Activated CD8-positive, alpha-beta T cell treated with anti-CD3 and anti-CD28 coated beads for 36 hours (primary cell): ENCODE data around the gene RUNX1. TPM values are rescaled to one million over a fixed set of nuclear protein-coding genes. Genes with fewer than 3 reads are reported as not detected.
"Not testable (repeated sequence)": the region's sequence is repeated elsewhere in the genome, so short reads cannot be mapped to it uniquely, and the experiment has no call there.

Source experiments
- ATAC-seq: fragments of 200-7000 bp; cut with Tn5 transposase; one replicate; pipeline ENCODE4 v1.10.0; 2021; ENCODE audit warnings: mild to moderate bottlenecking, moderate library complexity
- CTCF ChIA-PET: fragments of 350-600 bp; sonication (Branson Sonifier 250); formaldehyde crosslinking; loops from one replicate; lab custom pipeline; 2021; ENCODE audit warnings: antibody characterized with exemption; lab: Charles Lee
- POLR2A ChIA-PET: fragments of 350-600 bp; sonication (Branson Sonifier 250); formaldehyde crosslinking; loops from one replicate; lab custom pipeline; 2021; ENCODE audit warnings: antibody characterized with exemption; lab: Charles Lee
- DNase-seq: peaks from one replicate; pipeline ENCODE4 v3.0.0-alpha.2; 2020
- H3K27ac Mint-ChIP-seq: one replicate; pipeline ENCODE4 v1.8.0; 2021; ENCODE audit warnings: mild to moderate bottlenecking, mixed read lengths
- H3K27me3 Mint-ChIP-seq: one replicate; pipeline ENCODE4 v1.8.0; 2021; ENCODE audit warnings: mixed read lengths
- H3K36me3 Mint-ChIP-seq: one replicate; pipeline ENCODE4 v1.8.0; 2021; ENCODE audit warnings: low read depth, mixed read lengths
- H3K4me1 Mint-ChIP-seq: one replicate; pipeline ENCODE4 v1.8.0; 2021; ENCODE audit warnings: low read depth, mixed read lengths
- H3K4me3 Mint-ChIP-seq: one replicate; pipeline ENCODE4 v1.8.0; 2021; ENCODE audit warnings: mild to moderate bottlenecking, moderate library complexity, mixed read lengths
- H3K9me3 Mint-ChIP-seq: one replicate; pipeline ENCODE4 v1.8.0; 2021; ENCODE audit warnings: mixed read lengths
- intact Hi-C: fragments of 100-400 bp; cut with micrococcal nuclease; formaldehyde crosslinking; loops from one replicate; pipeline ENCODE4 v1.10.0; 2022
- total RNA-seq, 2 experiments: library from RNA; stranded (reverse); gene quantifications; one replicate each; pipeline ENCODE4 v1.2.3, GENCODE V29; 2021
- TF ChIP-seq, protein P1 (sequence below): fragments of 200-600 bp; IDR thresholded peaks from one replicate; pipeline ENCODE4 v1.8.0; 2022; ENCODE audit warnings: antibody characterized with exemption, mild to moderate bottlenecking

Gene RUNX1
- total RNA-seq, 2 experiments from 2014 or later: 18.7 to 19.0 TPM

DNA sequence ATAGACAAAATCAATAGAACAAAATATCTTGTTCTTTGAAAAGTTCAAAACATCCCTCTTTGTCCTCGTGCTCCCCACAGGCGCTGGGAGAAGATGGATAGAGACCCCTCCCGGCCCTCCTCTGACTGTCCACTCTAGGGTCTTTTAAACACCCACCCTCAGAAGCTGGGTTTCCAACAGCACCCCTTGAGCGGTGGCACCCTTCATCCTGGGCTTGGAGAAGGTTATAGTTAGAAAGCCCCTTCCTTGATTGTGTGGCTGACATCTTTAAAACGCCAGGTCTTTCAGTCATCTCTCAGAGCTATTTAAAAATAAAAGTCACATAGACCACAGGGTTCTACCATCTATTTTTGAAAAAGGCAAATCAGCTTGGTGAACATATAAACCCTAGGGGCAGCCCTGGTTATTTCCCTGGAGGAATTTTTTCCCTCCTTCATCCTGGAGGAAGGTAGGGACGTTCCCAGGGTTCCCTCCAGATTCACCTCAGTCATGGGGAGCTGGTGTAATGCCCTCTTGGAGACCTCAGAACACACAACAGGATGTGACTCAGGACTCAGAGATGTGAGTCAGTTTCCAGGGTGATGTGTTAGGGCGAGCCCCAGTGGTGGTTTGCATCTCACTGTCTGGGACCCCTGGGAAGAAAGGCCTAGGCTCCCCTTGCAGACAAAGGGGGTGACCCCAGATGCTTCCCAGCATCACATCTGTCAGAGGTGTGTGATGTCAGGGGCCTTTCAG is 241.8 kb downstream of the RUNX1 start:
- Mint-ChIP-seq H3K9me3 (no peaks in the 10 kb centered on the region), H3K27me3 (no peaks in the 10 kb centered on the region), H3K36me3 (peaks cover 36% of the 10 kb centered on the region), H3K27ac (peak overlapping the region; percentile 88), H3K4me3 (peak overlapping the region; percentile 36), H3K4me1 (peaks cover 81% of the 10 kb centered on the region)
- POLR2A ChIA-PET: interaction anchor here (0.6 to 2.0 kb wide), 5 partner anchors 43 to 669 kb away, joined by 3 to 9 read pairs (median 3); no protein-coding TSS in a partner anchor
- ATAC-seq (peak; percentile 91), DNase-seq (peak; percentile 87)
- TF ChIP-seq, protein P1, sequence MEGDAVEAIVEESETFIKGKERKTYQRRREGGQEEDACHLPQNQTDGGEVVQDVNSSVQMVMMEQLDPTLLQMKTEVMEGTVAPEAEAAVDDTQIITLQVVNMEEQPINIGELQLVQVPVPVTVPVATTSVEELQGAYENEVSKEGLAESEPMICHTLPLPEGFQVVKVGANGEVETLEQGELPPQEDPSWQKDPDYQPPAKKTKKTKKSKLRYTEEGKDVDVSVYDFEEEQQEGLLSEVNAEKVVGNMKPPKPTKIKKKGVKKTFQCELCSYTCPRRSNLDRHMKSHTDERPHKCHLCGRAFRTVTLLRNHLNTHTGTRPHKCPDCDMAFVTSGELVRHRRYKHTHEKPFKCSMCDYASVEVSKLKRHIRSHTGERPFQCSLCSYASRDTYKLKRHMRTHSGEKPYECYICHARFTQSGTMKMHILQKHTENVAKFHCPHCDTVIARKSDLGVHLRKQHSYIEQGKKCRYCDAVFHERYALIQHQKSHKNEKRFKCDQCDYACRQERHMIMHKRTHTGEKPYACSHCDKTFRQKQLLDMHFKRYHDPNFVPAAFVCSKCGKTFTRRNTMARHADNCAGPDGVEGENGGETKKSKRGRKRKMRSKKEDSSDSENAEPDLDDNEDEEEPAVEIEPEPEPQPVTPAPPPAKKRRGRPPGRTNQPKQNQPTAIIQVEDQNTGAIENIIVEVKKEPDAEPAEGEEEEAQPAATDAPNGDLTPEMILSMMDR: no peak
- CTCF ChIA-PET: interaction anchor here (1.2 to 1.9 kb wide), 4 partner anchors 12 to 114 kb away, joined by 4 to 6 read pairs (median 5); no protein-coding TSS in a partner anchor
- intact Hi-C loops: loop anchor here (5.0 to 10.0 kb wide), 3 partner anchors 35 to 237 kb away; partner anchors contain the start of gene RUNX1

DNA sequence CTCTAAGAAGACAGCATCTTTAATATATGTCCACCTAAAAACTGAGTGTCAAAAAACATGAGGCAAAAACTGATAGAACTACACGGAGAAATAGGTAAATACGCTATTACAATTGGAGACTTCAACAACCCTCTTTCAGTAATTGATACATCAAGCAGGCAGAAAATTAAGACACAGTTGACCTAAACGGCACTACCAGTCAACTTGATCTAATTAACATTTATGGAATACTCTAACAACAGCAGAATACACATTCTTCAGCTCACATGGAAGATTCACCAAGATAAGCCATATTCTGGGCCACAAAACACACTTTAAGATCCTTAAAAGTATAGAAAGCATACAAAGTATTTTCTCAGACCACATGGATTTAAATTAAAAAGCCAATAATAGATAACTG is 242.7 kb downstream of the RUNX1 start:
- H3K9me3 Mint-ChIP-seq: no peaks in the 10 kb centered on the region
- H3K27me3 Mint-ChIP-seq: no peaks in the 10 kb centered on the region
- POLR2A ChIA-PET: no interaction called here
- peak overlapping the region; percentile 88 for H3K27ac Mint-ChIP-seq
- peaks cover 39% of the 10 kb centered on the region for H3K36me3 Mint-ChIP-seq
- ATAC-seq (no peak), DNase-seq (no peak)
- CTCF ChIA-PET: interaction anchor here (1.6 kb wide), 1 partner anchor 83 kb away, joined by 3 read pairs; no protein-coding TSS in a partner anchor
- TF ChIP-seq, protein P1: no peak
- intact Hi-C loops: loop anchor here (5.0 to 10.0 kb wide), 3 partner anchors 36 to 238 kb away; partner anchors contain the start of gene RUNX1
- no peak overlapping the region for H3K4me3 Mint-ChIP-seq
- H3K4me1 Mint-ChIP-seq: peaks cover 76% of the 10 kb centered on the region

DNA sequence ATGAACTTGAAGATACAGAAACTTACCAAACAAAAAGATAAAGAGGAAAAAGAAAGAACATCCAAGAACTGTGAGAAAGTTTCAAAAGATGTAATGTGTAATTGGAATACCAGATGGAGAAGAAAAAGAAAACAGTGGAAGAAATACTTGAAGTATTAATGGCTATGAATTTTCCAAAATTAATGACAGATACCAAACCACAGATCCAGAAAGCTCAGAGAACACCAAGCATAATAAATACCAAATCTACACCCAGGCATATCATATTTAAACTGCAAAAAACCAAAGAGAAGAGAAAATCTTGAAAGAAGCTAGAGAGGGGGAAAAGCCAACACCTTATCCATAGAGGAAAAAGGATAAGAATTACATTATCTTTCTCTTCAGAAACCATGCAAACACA is 243.9 kb downstream of the RUNX1 start:
- H3K4me1 Mint-ChIP-seq: peaks cover 65% of the 10 kb centered on the region
- DNase-seq (no peak), ATAC-seq (no peak)
- H3K9me3 Mint-ChIP-seq: no peaks in the 10 kb centered on the region
- no peak overlapping the region for H3K4me3 Mint-ChIP-seq
- CTCF ChIA-PET: interaction anchor here (0.9 to 1.8 kb wide), 3 partner anchors 60 to 85 kb away, joined by 3 to 5 read pairs (median 3); no protein-coding TSS in a partner anchor
- peaks cover 36% of the 10 kb centered on the region for H3K36me3 Mint-ChIP-seq
- TF ChIP-seq, protein P1: no peak
- intact Hi-C loops: loop anchor here (5.0 to 10.0 kb wide), 3 partner anchors 37 to 240 kb away; partner anchors contain the start of gene RUNX1
- no peaks in the 10 kb centered on the region for H3K27me3 Mint-ChIP-seq
- H3K27ac Mint-ChIP-seq: no peak overlapping the region
- POLR2A ChIA-PET: no interaction called here

DNA sequence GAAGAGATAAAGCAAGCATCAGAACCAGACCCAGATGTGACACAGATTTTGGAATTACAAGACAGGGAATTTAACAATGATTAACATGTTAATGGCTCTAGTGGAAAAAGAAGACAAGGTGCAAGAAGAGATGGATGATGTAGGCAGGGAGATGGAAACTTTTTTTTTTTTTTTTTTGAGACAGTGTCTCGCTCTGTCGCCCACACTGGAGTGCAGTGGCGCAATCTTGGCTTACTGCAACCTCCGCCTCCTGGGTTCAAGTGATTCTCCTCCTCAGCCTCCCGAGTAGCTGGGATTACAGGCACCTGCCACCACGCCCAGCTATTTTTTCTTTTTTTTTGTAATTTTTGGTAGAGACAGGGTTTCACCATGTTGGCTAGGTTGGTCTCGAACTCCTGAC is 244.5 kb downstream of the RUNX1 start:
- ATAC-seq, H3K27ac Mint-ChIP-seq, H3K27me3 Mint-ChIP-seq, DNase-seq, H3K4me3 Mint-ChIP-seq, H3K9me3 Mint-ChIP-seq, POLR2A ChIA-PET: not testable (repeated sequence)
- Mint-ChIP-seq H3K36me3 (peaks cover 36% of the 10 kb centered on the region), H3K4me1 (peaks cover 59% of the 10 kb centered on the region)
- intact Hi-C loops: loop anchor here (10.0 kb wide), 1 partner anchor 240 kb away; the partner anchor contains the start of gene RUNX1
- CTCF ChIA-PET: interaction anchor here (1.6 to 1.8 kb wide), 2 partner anchors 82 to 85 kb away, joined by 3 to 5 read pairs; no protein-coding TSS in a partner anchor

DNA sequence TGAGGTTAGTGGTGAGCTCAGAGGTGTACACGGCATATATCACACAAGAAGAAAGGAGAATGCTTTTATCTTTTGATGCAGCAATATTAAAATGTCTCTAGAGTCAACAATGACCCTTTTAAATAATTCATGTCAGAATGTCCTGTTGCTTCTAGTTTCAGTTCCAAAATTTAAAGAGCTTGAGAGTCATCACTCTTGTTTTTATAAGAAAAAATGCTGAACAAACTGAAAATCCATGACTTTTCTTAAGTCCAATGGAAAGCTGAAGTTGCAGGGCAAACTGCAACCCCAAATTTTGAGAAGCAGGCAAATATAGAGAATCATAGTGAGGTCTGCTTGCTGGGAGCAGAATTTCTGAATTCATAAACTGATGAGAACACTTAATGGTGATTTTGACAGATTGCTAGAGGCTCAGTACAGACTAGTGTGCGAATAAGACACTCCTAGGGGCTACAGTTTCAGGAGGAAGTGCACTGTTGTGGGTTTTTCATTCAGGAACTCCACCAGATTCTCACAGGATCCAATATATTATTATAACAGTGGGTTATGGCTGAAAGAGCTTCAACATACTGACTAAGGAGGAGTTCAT is 245.2 kb downstream of the RUNX1 start:
- peaks cover 35% of the 10 kb centered on the region for H3K36me3 Mint-ChIP-seq
- DNase-seq (no peak), ATAC-seq (no peak)
- no peak overlapping the region for H3K4me3 Mint-ChIP-seq
- H3K4me1 Mint-ChIP-seq: peaks cover 52% of the 10 kb centered on the region
- no peaks in the 10 kb centered on the region for H3K9me3 Mint-ChIP-seq
- no peak overlapping the region for H3K27ac Mint-ChIP-seq
- ChIA-PET CTCF (interaction anchor here (1.3 to 1.8 kb wide), 2 partner anchors 58 to 81 kb away, joined by 3 to 5 read pairs; no protein-coding TSS in a partner anchor), POLR2A (interaction anchor here (0.7 kb wide), 1 partner anchor 233 kb away, joined by 3 read pairs; no protein-coding TSS in a partner anchor)
- intact Hi-C loops: loop anchor here (10.0 kb wide), 1 partner anchor 241 kb away; the partner anchor contains the start of gene RUNX1
- no peaks in the 10 kb centered on the region for H3K27me3 Mint-ChIP-seq
- TF ChIP-seq, protein P1: no peak
